ENCODE results near the gene KDM4D. TPM values are rescaled to one million over a fixed set of nuclear protein-coding genes. Genes with fewer than 3 reads are reported as not detected.

Gene KDM4D
- total RNA-seq: 1 to 10 TPM in 1 of 2 donors, under 1 TPM in 1; 0.54 to 1.9 TPM

GRCh38 chr11:94973099-94973968 lies at the start of gene KDM4D, which contains the start of gene CWC15:
Gene KDM4D (plus strand): TSS chr11:94973709. CDS start chr11:94997373, 23,664 bp downstream.
Gene CWC15 (minus strand): TSS chr11:94973556. CDS start chr11:94972185, 1,371 bp downstream.
- ATAC-seq (ENCODE audit: insufficient number of reproducible peaks, low FRiP score, low read depth) (peak; percentile 98), DNase-seq (ENCODE audit: low spot score) (peak; percentile 81)
- Histone ChIP-seq H3K4me1 (ENCODE audit: control insufficient read depth in 1 of 2, low read depth in 2 of 2) (peaks cover 9 to 11% of the 10 kb centered on the region in 2 donors), H3K27ac (peak within 1 kb of the TSS; percentile 73 to 78), H3K4me3 (peak within 1 kb of the TSS; percentile 92), H3K9me3 (no peaks in the 10 kb centered on the region), H3K36me3 (peaks cover 19% of the 10 kb centered on the region), H3K27me3 (replicated peaks; ENCODE audit: insufficient read depth) (no peaks in the 10 kb centered on the region)
- TF ChIP-seq CTCF (IDR thresholded peaks at IDR 0.05): no peak

- Histone ChIP-seq H3K9me3 (no peaks in the 10 kb centered on the region), H3K4me3 (no peak overlapping the region), H3K27me3 (replicated peaks; ENCODE audit: insufficient read depth) (no peaks in the 10 kb centered on the region), H3K4me1 (ENCODE audit: control insufficient read depth in 1 of 2, low read depth in 2 of 2) (peaks cover 19 to 31% of the 10 kb centered on the region in 2 donors), H3K36me3 (no peaks in the 10 kb centered on the region), H3K27ac (no peak overlapping the region)
- no peak for ATAC-seq (ENCODE audit: insufficient number of reproducible peaks, low FRiP score, low read depth)
- DNase-seq (ENCODE audit: low spot score): no peak
- no peak for TF ChIP-seq CTCF (IDR thresholded peaks at IDR 0.05)
Measured at GRCh38 chr11:94924171-94924572, 49.3 kb upstream of the KDM4D start.

- ATAC-seq (ENCODE audit: insufficient number of reproducible peaks, low FRiP score, low read depth) (no peak), DNase-seq (ENCODE audit: low spot score) (no peak)
- no peaks in the 10 kb centered on the region for H3K9me3 ChIP-seq
- no peak overlapping the region for H3K27ac ChIP-seq
- TF ChIP-seq CTCF (IDR thresholded peaks at IDR 0.05): no peak
- no peaks in the 10 kb centered on the region for H3K27me3 ChIP-seq (replicated peaks; ENCODE audit: insufficient read depth)
- no peaks in the 10 kb centered on the region for H3K36me3 ChIP-seq
- H3K4me3 ChIP-seq: no peak overlapping the region
- peaks cover 19 to 35% of the 10 kb centered on the region in 2 donors for H3K4me1 ChIP-seq (ENCODE audit: control insufficient read depth in 1 of 2, low read depth in 2 of 2)
Measured at GRCh38 chr11:94924612-94925011, 48.9 kb upstream of the KDM4D start.

GRCh38 chr11:94925422-94926270 lies 47.9 kb upstream of the KDM4D start:
- no peak for TF ChIP-seq CTCF (IDR thresholded peaks at IDR 0.05)
- H3K27ac ChIP-seq: peak overlapping the region; percentile 45 to 72

GRCh38 chr11:94926271-94926625 lies 47.3 kb upstream of the KDM4D start:
- ATAC-seq (ENCODE audit: insufficient number of reproducible peaks, low FRiP score, low read depth) (no peak), DNase-seq (ENCODE audit: low spot score) (no peak)

More at GRCh38 chr11:94925422-94926270, 47.9 kb upstream of the KDM4D start:
- Histone ChIP-seq H3K27me3 (replicated peaks; ENCODE audit: insufficient read depth) (no peaks in the 10 kb centered on the region), H3K4me1 (ENCODE audit: control insufficient read depth in 1 of 2, low read depth in 2 of 2) (peaks cover 19 to 35% of the 10 kb centered on the region in 2 donors), H3K9me3 (no peaks in the 10 kb centered on the region), H3K36me3 (no peaks in the 10 kb centered on the region), H3K4me3 (no peak overlapping the region)
- ATAC-seq (ENCODE audit: insufficient number of reproducible peaks, low FRiP score, low read depth): no peak
- DNase-seq (ENCODE audit: low spot score): no peak

More at GRCh38 chr11:94926271-94926625, 47.3 kb upstream of the KDM4D start:
- Histone ChIP-seq H3K4me1 (ENCODE audit: control insufficient read depth in 1 of 2, low read depth in 2 of 2) (peaks cover 19 to 35% of the 10 kb centered on the region in 2 donors), H3K4me3 (no peak overlapping the region), H3K27ac (peak overlapping the region; percentile 45 to 72), H3K27me3 (replicated peaks; ENCODE audit: insufficient read depth) (no peaks in the 10 kb centered on the region), H3K9me3 (no peaks in the 10 kb centered on the region), H3K36me3 (no peaks in the 10 kb centered on the region)
- TF ChIP-seq CTCF (IDR thresholded peaks at IDR 0.05): no peak

All from thoracic aorta (tissue), 2 donors.